GM23248 (cell line): ENCODE data around the gene PDE4DIP.
"Not testable (repeated sequence)": the region's sequence is repeated elsewhere in the genome, so short reads cannot be mapped to it uniquely, and the experiment has no call there.

Experiments used
- EZH2 ChIP-seq: fragments of 200-600 bp; sonication (generic); IDR thresholded peaks from 2 replicates; pipeline ENCODE4 v1.6.1; 2018; ENCODE audit warnings: antibody characterized with exemption, mild to moderate bottlenecking; ENCODE audit not compliant: insufficient read depth, poor library complexity, severe bottlenecking
- EZH2phosphoT487 ChIP-seq: fragments of 200-600 bp; sonication (generic); IDR thresholded peaks from 2 replicates; pipeline ENCODE4 v1.6.1; 2018; ENCODE audit warnings: antibody characterized with exemption, moderate library complexity, mild to moderate bottlenecking, low read depth; ENCODE audit not compliant: insufficient read depth

- not testable (repeated sequence) for TF ChIP-seq EZH2phosphoT487, EZH2
These were observed 25.4 kb downstream of the PDE4DIP start for GRCh38 chr1:148869634-148869961.
